HCT116 (cell line): ENCODE data around the gene EXOC4.
"Not testable (repeated sequence)": the region's sequence is repeated elsewhere in the genome, so short reads cannot be mapped to it uniquely, and the experiment has no call there.

Source experiments
- ELF1 ChIP-seq: IDR thresholded peaks from 2 replicates; pipeline ENCODE4 v1.6.1; 2012; ENCODE audit warnings: low read depth, borderline replicate concordance
- EZH2 ChIP-seq: fragments of 200-600 bp; sonication (generic); IDR thresholded peaks from 2 replicates; pipeline ENCODE4 v1.6.1; 2017; ENCODE audit warnings: antibody characterized with exemption, mixed run types
- POLR2A ChIP-seq: IDR thresholded peaks from 2 replicates; pipeline ENCODE4 v1.7.0; 2011; ENCODE audit warnings: borderline replicate concordance; ENCODE audit not compliant: insufficient read depth, insufficient read length; ENCODE audit errors: extremely low read depth
- SP1 ChIP-seq: IDR thresholded peaks from 2 replicates; pipeline ENCODE4 v1.6.1; 2012; ENCODE audit warnings: low read depth
- SRF ChIP-seq: IDR thresholded peaks from 2 replicates; pipeline ENCODE4 v1.6.1; 2012; ENCODE audit warnings: low read depth
- ZNF274 ChIP-seq: fragments of 200-500 bp; sonication (Bioruptor generic); IDR thresholded peaks from 2 replicates; pipeline ENCODE4 v1.6.1; 2014; ENCODE audit warnings: mild to moderate bottlenecking, low read depth, low read length, inconsistent platforms
- TF ChIP-seq, protein P1 (sequence below), 3 experiments: fragments of 200-600 bp in 1 of 3; sonication (generic) in 1 of 3; IDR thresholded peaks in 2 of 3; conservative IDR thresholded peaks in 1 of 3; 2 replicates each; pipeline ENCODE4 v1.5.1; 2012 to 2017; ENCODE audit warnings: low read depth in 2 of 3, low read length in 2 of 3, antibody characterized with exemption in 1 of 3, borderline replicate concordance in 1 of 3, control low read depth in 1 of 3, mild to moderate bottlenecking in 1 of 3, mixed read lengths in 1 of 3, mixed run types in 1 of 3, moderate library complexity in 1 of 3; ENCODE audit not compliant: insufficient read depth in 1 of 3

DNA sequence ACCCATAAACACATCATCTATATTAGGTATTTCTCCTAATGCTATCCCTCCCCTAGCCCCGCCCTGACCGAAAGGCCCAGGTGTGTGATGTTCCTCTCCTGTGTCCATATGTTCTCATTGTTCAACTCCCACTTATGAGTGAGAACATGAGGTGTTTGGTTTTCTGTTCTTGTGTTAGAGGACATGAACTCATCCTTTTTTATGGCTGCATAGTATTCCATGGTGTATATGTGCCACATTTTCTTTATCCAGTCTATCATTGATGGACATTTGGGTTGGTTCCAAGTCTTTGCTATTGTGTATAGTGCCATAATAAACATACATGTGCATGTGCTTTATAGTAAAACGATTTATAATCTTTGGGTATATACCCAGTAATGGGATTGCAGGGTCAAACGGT, 68.5 kb downstream of the EXOC4 start:
- TF ChIP-seq, protein P1, sequence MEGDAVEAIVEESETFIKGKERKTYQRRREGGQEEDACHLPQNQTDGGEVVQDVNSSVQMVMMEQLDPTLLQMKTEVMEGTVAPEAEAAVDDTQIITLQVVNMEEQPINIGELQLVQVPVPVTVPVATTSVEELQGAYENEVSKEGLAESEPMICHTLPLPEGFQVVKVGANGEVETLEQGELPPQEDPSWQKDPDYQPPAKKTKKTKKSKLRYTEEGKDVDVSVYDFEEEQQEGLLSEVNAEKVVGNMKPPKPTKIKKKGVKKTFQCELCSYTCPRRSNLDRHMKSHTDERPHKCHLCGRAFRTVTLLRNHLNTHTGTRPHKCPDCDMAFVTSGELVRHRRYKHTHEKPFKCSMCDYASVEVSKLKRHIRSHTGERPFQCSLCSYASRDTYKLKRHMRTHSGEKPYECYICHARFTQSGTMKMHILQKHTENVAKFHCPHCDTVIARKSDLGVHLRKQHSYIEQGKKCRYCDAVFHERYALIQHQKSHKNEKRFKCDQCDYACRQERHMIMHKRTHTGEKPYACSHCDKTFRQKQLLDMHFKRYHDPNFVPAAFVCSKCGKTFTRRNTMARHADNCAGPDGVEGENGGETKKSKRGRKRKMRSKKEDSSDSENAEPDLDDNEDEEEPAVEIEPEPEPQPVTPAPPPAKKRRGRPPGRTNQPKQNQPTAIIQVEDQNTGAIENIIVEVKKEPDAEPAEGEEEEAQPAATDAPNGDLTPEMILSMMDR (IDR thresholded peaks at IDR 0.05 in 2 of 3, conservative IDR thresholded peaks at IDR 0.05 in 1 of 3; ENCODE audit: borderline replicate concordance in 1 of 3, insufficient read depth in 1 of 3, low read depth in 2 of 3, low read length in 2 of 3), result not testable (repeated sequence)
- not testable (repeated sequence) for TF ChIP-seq POLR2A, ZNF274, EZH2, SRF, SP1, ELF1
